SU-DHL-6 (cell line): ENCODE data around the gene PPP2R2B.

Experiments used
- CTCF ChIP-seq: fragments of 200-600 bp; sonication (generic); IDR thresholded peaks from one replicate; pipeline ENCODE4 v1.5.1; 2017; ENCODE audit warnings: antibody characterized with exemption, mild to moderate bottlenecking, low read length, moderate library complexity; ENCODE audit not compliant: insufficient read depth, poor library complexity, severe bottlenecking
- EZH2phosphoT487 ChIP-seq: fragments of 200-600 bp; sonication (generic), shearing (Covaris generic); conservative IDR thresholded peaks from 2 replicates; pipeline ENCODE4 v1.6.1; 2018; ENCODE audit warnings: mild to moderate bottlenecking, antibody characterized with exemption, low read length, moderate library complexity, mixed read lengths

GRCh38 chr5:146877783-146878475 is 628 bp downstream of the PPP2R2B start:
- TF ChIP-seq CTCF, result no peak
- TF ChIP-seq EZH2phosphoT487, result no peak
